Stimulated activated CD4-positive, alpha-beta T cell treated with anti-CD3 and anti-CD28 coated beads, Interleukin-1b, Interleukin-23, amount 100 ng/mL, for 4 hours (primary cell): ENCODE results near the gene EPHA8.

Source experiments
- DNase-seq, 2 donors: peaks; one replicate each; pipeline ENCODE4 v3.0.0-alpha.2; 2020; ENCODE audit warnings: low read depth in 2 of 2

The EPHA8 gene

DNA sequence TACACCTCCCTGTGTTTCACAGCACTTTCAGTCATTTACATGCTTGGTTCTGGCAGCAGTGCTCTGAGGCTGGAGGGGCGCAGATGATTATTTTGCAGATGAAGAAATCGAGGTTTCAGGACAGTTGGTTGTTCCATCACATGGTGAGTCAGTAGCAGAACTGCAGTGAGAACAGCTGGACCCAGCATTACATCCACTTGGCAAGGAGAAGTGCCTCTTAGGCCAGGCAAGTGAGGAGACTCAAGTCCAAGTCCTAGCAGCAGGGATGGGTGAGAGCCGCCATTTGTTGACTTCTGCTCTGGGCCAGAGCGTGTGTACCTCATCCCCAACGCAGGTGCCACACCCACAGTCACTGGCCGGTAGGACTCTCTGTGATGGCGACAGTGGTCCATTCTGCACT lies 26.8 kb upstream of the EPHA8 start:
- no peak for DNase-seq

DNA sequence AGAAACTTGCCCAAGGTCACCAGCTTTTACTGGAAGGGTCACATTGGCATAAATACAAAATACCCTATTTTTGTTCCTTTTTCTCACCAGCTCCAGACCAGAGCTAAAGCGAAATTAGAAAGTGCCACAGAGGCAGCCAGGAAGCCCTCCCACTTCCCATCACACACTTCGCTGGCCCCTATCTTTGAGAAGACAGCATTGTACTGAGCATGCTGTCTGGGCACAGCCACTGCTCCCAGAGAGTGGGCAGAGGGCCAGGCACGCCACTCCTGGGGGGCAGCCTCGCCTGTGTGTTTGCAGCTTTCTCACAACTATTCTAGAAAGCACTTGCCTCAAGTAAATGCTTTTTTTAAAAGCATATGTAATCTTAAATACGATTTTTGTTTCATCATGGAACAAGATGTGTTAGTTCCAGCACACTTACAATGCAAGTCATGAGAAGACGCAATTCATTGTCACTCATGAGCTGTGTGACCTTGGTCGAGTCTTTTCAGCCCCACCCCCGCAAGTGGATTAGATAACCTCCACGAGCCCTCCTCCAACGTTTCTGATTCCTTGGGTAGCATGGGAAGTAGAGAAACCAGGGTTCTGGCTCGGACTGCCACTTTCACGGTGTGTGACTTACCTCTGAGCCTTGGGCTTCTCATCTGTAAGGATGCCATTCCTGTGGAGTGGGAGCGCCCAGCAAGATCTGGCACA lies 25.7 kb upstream of the EPHA8 start:
- no peak for DNase-seq

DNA sequence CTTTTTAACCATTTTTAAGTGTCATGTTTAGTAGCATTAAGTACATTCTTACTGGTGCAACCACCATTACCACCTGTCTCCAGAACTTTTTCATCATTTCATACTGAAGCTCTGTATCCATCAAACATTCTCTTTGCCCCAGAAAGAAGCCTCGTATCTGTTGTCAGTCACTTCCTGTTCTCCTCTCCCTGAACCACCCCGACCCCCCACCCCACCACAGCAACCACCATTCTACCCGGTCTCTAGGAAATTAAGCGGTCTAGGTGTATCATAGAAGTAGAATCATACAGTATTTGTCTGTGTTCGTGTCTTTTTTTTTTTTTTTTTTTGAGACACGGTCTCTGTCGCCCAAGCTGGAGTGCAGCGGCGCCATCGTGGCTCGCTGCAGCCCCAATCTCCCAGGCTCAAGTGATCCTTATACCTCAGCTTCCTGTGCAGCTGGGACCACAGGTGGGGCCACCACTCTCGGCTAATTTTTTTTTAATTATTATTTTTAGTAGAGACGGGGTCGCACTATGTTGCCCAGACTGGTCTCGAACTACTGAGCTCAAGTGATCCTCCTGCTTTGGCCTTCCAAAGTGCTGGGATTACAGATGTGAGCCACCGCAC lies 23.7 kb upstream of the EPHA8 start:
- DNase-seq: no peak

DNA sequence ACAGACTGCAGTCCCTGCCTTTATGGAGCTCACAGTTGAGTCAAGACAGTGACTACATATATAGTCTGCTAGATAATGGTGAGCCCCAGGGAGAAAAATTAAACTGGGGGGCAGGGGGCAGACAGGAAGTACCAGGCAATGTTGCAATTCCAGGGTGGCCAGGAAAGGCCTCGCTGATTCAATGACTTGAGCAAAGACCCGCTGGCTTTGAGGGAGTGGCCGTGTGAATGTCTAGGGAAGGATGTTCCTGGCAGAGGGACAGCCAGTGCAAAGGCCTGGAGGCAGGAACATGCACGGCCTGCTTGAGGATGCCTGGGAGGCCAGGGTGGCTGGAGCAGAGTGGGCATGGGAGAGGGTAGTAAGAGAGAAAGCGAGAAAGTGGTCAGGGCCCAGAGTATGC lies 23.0 kb upstream of the EPHA8 start:
- no peak for DNase-seq

DNA sequence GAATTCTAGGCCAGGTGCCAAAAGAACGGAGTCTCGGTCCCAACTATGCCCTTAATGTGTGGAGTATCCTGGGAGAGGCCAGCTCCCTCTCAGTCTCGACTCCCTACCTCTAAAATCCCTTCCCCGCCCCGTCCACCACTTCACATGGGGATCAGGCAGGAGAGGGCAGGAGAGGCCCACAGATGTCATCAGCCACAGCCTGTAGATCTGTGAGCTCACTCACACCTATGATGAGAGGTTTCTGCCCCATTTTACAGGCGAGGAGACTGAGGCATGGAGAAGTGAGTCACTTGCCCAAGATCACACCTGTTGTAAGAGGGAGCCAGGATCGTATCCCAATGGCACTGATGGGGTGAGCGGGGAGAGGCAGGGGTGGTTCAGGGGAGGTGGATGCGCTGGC lies 20.4 kb upstream of the EPHA8 start:
- DNase-seq: no peak

DNA sequence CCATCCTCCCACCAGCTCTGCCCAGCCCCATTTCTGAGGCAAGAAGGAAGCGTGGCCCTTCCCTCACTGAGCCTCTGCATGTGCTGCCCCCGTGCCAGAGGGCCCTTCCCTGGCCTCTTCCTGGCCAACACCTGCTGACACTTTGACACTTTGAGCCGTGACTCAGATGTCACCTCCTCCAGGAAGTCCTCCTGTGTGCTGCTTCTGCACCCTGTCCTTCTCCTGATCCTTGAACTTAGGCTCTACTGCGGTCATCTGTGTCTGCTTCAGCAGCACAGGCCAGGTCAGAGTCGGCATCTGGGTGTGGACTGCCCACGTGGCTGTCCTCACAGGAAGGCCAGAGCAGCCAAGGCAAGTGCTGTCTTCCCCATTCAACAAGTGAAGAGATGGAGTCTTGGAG lies 19.6 kb upstream of the EPHA8 start:
- no peak for DNase-seq

DNA sequence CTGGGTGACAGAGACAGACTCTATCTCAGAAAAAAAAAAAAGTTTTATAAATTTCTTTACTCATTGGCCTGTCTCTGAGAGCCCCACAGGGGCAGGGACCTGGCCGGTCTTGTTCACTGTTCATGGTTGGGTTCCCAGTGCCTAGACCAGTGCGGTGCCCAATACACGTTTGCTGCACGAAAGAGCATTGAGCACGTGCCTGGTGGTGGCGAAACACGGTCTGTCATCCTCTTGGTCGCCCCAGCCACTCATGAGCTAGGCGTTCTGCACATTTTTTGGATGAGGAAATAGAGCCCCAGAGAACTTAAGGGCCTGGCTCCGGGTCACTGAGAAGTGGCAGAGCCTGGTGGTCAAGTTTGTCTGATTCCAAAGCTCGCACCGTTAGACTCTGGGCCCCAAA lies 18.7 kb upstream of the EPHA8 start:
- DNase-seq: no peak

DNA sequence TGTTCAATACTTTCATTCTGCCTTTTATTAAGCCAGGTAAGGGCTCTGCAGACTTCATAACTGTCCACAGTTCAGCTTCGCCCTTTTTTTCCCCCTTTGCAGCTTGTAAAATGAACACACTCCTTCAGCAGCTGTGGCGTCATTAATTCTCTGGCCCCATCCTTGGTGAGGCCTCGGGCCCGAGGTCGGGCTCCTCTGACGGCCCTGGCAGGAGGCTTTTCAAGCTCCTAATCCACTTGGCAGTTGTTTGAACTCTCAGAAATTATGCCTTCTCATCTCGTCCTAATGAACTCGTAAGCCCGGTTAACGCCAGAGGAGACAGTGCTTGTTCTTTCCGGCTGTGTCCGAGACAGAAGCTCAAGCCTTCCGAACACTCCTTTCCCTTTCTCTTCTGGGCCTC lies 18.1 kb upstream of the EPHA8 start:
- DNase-seq: no peak

DNA sequence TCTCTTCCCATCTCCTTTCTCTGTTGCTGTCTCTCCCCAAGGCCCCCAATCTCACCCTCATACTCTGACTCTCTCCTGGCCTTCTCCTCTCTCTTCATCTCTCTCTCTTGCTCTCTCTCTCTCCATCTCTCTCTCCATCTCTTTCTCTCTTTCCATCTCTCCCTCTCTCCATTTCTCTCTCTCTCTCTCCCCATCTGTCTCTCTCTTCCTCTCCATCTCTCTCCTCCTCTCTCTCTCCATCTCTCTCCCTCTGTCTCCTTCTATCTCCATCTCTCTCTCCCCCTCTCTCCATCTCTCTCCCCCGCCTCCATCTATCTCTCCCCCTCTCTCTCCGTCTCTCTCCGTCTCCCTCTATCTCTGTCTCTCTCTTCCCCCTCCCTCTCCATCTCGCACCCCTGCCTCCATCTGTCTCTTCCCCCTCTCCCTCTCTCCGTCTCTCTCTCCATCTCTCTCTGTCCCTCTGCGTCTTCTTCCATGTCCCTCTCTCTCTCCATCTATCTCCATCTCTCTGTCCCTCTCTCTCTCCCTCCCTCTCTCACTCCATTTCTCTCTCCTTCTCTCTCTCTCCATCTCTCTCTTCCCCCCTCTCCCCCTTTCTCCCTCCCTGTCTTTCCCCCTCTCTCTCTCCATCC lies 16.0 kb upstream of the EPHA8 start:
- no peak for DNase-seq

DNA sequence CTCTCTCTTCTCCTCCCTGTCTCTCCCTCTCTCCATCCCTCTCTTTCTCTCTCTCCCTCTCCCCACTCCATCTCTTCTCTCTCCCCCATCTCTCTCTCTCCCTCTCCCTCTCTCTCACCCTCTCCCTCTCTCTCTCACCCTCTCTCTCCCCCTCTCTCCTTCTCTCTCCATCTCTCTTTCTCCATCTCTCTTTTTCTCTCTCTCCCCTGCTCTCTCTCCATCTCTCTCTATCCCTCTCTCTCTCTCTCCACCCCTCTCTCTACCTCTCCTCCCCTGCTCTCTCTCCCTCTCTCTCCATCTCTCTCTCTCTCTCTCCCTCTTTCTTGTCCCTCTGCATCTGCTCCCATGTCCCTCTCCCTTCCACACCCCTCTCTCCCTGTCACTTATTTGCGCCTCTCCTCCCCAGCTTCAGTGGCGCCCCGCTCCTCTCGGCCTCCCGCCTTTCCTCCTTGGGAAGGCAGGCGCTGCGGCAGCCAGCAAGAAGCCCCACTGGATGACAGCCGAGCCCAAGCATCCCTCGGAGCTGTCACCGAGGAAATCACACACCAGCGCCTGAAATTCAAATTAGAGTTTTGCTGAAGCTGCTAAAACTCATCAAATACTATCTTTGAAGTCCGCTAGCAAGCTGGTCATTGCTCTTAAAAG lies 15.3 kb upstream of the EPHA8 start:
- DNase-seq: no peak

DNA sequence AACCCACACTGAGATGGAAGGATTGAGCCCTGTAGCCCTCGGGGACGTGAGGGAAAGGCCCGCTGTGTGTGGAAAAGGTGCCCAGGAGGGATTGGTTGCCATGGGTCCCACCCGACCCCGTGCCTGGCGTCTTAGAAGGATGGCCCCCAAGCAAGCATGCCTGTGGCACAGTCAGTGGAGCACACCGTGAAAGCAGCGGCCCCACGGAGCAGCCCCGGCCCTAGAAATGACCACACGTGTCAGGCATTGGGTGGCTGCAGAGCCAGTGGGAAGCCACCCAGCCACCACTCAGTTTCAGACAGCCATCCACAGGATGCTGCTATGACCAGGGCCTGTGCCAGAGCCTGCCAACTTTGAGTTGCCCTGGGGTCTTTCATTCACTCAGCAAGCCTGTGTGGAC lies 13.3 kb upstream of the EPHA8 start:
- no peak for DNase-seq

DNA sequence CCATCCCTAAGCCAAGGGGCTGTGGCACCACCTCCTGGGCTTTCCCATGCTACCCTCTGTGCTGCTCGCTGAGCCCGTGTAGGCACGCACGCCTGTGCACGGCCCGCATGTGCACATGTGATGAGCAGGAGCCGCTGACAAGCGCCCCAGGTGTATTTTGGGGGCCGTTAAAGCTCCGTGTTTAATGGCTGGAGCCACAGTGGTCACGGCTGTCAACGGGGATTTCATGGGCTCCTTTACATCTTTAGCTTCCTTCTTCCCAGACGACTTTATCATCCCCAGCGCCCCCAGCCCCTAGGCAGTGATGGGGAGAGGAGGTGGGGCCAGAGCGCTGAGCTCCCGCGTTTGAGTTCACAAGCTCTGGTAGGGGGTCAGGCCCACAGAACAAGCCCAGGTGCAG lies 11.7 kb upstream of the EPHA8 start:
- DNase-seq: no peak

DNA sequence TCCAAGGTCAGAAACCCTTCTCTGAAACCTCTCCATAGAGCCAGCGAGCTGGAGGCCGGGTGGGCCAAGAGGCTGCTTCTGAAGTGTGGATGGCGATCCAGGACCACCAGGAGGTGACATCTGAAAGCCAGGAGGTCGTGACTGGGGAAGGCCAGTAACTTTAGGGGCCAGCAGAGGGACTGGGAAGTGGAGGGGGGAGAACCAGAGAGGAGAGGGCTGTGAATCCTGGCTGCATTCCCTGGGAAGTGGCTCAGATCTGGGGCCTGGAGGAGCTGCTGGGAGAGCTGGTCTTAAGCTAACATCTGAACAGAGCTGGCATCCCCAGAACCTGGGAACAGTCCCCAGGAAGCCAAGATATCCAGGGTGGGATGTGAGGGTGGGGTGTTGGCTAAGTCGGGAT lies 11.3 kb upstream of the EPHA8 start:
- DNase-seq: no peak

DNA sequence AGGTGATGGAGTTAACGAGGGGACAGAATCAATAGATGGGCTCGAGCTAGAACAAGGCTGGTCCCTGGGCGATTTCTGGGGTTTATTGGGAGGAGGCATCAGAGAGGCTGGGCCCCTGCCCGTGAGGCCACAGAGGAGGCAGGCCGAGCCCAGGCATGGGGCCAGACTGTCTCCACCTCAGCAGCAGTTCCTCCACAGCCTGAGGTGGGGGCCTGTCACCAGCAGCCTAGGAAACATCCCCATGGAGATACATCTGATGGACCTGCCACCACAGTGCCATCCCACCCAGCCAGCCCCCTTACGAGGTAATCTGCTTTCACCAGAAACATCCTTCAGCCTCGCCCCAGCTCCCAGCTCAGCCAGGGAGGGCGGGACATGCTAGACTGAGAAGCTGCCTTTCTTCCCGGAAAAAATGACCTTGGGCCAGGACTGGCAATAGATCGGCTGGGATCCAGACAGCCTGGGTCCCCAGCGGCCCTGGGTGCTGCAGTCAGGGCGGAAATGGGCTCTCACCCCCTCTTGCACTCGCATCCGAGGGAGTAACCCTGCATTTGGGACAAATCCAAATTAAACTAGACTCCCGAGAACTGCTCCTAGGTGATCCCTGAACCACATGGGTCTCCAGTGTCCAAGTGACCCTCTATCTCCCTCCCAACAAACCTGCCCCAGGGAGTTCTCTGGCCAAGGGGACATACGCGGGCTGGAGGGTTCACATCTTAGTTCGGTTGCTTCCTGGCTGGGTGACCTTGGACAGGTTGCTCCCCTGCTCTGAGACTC lies 10.0 kb upstream of the EPHA8 start:
- DNase-seq: no peak

DNA sequence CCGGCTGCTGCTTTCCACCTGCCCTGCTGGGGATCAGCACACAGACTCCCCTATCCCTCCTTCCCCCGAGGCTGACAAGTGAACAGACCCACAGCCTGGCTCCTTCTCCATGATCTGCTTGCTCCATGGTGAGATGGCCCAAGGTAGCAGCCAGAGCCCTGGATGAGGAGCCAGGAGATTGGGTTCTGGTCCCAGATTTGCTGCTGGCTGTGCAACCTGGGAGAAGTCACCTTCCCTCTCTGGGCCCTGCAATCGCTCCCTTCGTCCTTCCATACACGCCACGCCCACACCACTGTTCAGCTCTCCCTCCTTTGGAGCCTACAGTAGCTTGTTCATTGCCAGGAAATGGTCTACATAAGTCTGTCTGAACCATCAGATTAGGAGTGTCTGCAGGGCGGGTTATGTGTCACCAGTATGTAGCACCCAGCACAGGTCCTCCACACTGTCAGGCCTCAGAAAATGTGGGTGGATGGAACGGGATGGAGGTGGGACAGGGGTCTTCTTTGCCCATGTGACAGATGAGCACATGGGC lies 9.2 kb upstream of the EPHA8 start:
- no peak for DNase-seq

DNA sequence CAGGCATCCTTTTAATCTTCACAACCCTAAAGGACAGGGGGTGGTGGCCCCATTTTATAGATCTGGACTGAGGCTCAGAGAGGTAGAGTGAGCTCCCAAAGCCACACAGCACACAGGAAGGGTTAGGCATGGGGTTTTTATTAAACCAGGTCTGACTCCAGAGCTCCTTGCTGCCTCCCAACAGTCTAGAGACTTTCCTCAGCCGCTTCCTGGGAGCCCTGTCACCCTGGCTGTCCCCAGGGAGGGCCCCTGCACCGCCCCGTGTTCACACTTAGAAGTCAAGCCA lies 8.0 kb upstream of the EPHA8 start:
- DNase-seq: no peak

DNA sequence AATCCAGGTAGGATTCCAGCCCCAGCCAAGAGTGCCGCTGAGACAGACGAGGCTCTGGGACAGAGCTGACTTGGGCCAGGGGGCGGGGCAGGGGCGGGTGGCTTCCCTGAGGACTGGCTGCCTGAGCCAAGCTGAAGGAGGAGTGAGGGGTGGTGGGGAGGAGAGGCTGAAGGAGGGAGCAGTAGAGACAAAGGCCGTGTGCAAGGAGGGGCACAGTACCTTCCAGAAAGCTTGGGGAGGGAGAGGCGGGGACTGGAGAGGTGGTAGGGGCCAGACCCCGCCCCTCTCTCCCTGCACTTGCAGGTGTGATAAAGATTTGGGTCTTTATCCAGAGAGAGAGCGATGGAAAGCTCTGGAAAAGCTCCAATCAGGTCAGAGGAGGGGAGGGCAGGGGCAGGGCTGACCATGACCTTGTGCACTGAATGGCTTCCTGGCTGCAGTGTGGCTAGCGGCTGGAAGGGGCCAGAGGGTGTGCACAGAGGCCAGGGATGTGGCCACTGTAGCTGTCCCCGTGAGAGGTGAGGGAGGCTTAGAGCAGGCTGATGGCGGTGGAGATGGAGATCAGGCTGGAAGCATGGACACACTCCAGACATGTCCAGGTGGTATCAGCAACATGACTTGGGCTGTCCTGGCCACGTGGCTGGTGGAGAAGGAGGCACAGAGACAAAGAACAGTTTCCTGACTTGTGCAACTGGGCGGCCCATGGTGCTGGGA lies 6.7 kb upstream of the EPHA8 start:
- DNase-seq: no peak

DNA sequence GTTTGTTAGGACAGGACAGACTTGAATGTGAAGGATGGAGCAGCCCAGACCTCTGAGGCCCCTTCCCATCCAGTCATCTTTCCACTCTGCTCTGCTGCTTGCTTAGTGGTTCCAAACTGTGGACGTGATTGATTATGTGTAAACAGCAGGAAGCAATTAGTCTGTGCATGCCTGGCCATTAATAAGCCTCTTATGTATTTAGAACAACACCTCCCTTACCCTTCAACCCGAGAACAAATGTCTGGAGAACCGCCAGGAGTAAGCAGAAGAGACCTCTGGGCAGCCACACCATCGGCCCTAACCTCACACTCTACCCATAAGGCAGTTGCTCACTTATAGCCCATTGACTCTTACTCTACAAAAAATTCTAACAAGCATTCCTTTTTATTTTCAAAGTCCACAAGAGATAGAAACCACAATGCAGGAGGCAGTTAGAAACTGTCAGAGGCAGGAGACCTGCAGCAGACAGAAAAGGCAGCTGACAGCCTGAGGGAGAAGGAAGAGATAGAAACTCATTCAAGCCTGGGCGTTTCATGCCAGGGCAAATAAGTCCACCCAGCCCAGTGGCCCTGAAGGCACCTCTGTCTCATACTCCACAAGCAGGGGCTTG lies 5.8 kb upstream of the EPHA8 start:
- no peak for DNase-seq

DNA sequence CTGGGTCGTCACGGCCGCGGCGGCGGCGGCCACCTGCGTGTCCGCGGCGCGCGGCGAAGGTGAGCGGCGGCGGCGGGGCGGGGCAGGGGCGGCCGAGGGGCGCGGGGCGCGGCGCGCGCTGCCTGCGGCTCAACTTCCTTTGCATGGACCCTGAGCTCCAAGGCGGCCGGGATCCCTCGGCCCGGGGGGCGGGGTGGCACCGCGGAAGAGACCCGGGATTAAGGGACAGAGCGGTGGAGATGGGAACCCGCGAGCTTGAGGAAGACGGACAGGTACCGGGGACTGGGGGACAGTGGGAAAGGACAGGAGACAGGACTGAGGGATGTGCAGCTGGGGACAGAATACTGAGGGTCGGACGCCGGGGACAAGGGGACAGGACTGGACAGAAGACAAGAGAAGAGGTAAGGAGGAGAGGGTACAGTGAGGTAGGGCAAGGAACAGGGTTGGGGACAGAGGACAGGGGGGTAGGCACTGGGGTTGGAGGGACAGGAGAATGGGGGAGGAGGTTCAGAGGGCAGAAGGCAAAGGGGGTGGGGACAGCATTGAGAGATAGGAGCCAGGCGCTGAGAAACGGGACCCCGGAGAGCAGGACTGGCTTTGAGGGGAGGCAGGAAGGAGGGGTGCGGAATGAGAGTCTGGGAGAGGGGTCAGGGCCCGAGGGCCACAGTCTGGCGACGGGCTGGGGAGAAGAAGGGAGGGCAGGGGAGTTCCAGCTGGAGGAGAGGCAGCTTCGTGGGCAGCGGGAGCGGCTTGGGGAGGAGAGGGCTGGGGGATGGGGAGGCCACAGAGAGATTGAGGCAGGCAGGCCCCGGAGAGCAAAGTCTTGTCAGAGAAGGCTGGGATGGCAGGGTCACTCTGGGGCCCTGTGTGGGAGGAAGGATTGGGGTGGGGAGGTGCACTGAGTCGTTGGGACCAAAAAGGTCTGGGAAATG lies 648 bp downstream of the EPHA8 start:
- no peak for DNase-seq

DNA sequence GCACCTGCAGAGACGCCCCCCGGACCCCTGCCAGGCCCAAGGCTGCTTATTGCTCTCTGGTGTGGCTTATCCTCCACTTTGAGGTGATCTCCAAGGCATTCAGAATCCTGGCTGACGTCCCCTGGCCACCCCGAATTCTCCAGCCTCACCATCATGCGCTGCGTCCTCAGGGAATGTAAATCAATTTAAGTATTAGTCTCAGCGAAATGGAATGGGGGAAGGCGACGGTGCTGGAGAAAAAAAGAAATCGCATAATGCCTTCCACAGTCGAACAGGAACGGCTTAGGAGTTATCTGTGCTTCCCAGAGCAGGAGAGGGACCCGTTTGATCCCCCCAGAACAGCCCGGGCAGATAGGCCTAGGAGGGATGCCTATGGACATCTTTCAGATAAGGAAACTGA lies 2.9 kb downstream of the EPHA8 start:
- DNase-seq: no peak
